Measurements from ENCODE around the gene ARHGEF4.

Gene ARHGEF4

DNA sequence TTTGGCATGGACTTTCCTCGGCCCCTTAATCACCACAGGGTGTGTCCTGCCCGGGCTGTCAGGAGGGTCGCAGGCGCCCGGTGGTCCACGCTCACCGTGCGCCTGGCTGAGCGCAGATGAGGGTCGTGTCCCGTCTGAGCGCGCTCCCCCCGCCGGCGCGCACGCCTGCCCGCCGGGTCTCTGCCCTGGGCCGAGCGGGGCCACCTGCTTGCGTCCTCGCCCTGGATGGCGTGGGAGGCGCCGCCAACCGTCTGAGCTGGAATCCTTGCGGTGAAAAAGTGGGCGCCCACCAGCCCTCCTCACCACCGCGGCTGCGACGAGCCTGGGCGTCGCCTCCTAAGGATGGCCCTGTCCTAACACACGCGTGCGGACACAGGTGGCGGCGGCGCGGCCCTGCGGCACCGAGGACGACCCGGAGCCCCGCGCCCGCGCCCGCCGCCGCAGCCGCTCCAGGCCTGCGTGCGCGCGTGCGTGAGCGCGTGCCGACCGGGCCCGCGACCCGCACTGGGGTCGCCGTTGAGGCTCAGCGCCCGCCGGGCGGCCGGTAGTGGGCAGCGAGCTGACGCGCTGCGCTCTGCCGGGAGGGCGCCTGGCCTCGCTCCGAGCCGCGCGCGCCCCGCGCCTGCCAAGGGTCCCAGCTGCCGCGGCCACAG lies 126.6 kb downstream of the ARHGEF4 start:
- in situ Hi-C loops (cut with MboI; ENCODE audit: low pct_unique_long_range_greater_than_20kb, low sequenced_read_pairs, unreplicated experiment): no loop called here
- no peak for DNase-seq (ENCODE audit: low spot score)
- TF ChIP-seq, protein P1, sequence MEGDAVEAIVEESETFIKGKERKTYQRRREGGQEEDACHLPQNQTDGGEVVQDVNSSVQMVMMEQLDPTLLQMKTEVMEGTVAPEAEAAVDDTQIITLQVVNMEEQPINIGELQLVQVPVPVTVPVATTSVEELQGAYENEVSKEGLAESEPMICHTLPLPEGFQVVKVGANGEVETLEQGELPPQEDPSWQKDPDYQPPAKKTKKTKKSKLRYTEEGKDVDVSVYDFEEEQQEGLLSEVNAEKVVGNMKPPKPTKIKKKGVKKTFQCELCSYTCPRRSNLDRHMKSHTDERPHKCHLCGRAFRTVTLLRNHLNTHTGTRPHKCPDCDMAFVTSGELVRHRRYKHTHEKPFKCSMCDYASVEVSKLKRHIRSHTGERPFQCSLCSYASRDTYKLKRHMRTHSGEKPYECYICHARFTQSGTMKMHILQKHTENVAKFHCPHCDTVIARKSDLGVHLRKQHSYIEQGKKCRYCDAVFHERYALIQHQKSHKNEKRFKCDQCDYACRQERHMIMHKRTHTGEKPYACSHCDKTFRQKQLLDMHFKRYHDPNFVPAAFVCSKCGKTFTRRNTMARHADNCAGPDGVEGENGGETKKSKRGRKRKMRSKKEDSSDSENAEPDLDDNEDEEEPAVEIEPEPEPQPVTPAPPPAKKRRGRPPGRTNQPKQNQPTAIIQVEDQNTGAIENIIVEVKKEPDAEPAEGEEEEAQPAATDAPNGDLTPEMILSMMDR (IDR thresholded peaks at IDR 0.05; ENCODE audit: extremely low read depth, insufficient read depth, missing control alignments): no peak

DNA sequence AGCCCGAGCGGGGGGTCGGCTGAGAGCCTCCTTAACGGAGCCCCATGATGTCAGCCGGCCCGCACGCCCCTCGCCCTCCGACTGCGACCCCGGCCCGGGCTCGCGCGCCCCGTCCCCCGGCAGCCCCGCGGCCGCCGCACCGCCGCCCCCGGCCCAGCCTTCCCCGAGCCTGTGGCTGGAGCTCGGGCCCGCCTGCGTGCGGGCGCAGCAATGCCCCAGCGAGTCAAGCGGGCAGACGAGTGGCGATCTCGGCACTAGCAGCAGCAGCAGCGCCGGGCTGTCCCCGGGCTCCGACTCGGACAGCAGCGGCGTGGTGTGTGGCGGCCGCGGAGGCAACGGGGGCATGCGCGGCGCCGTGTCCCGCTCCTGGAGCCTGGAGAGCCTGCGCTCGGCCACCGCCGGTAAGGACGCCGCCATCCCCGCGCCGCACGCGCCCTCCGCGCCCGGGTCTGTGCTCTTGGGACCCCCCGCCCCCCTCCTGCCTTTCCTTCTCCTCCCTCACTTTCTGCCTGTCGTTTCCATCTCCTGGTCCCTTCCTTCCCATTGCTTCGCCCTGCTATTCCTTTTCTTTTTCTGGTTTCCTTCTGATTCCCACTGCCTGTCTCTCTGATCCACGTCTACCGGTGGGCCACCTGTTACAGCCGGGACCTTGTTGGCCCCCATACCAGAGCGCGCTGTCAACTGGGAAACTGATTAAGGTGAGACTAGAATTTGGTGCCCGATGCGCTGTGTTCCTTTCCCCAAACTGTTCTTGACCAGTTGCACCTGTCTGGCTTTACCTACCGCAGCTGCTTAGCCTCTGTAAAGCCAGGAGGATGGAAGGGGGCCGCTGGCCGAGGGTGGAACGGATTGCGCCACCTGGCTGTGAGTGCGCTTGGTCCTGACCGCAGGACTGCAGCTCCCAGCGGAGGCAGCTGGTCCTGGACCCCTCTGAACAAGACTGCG lies 127.4 kb downstream of the ARHGEF4 start:
- DNase-seq (ENCODE audit: low spot score): peak; percentile 64
- in situ Hi-C loops (cut with MboI; ENCODE audit: low pct_unique_long_range_greater_than_20kb, low sequenced_read_pairs, unreplicated experiment): no loop called here
- TF ChIP-seq, protein P1 (IDR thresholded peaks at IDR 0.05; ENCODE audit: extremely low read depth, insufficient read depth, missing control alignments): peak; percentile 30

DNA sequence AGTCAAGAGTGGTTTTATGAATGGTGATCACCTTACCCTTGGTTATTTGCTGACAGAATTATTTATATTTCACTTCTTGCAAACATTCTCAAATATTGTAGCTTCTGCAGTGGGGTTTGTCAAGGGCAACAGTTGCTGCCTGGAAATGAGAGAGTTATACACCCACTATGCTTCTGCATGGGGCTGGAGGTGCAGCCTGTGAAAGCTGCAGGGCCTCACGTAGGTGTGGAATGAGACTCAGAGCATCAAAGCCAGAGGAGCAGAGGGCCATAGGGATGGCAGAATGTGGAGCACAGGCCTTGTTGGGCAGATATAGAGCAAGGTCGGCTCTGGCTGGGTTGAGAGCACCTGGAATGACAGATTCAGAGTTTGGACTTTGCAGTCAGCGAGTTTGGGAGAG lies 128.2 kb downstream of the ARHGEF4 start:
- TF ChIP-seq, protein P1 (IDR thresholded peaks at IDR 0.05; ENCODE audit: extremely low read depth, insufficient read depth, missing control alignments): no peak
- in situ Hi-C loops (cut with MboI; ENCODE audit: low pct_unique_long_range_greater_than_20kb, low sequenced_read_pairs, unreplicated experiment): no loop called here
- DNase-seq (ENCODE audit: low spot score): no peak

DNA sequence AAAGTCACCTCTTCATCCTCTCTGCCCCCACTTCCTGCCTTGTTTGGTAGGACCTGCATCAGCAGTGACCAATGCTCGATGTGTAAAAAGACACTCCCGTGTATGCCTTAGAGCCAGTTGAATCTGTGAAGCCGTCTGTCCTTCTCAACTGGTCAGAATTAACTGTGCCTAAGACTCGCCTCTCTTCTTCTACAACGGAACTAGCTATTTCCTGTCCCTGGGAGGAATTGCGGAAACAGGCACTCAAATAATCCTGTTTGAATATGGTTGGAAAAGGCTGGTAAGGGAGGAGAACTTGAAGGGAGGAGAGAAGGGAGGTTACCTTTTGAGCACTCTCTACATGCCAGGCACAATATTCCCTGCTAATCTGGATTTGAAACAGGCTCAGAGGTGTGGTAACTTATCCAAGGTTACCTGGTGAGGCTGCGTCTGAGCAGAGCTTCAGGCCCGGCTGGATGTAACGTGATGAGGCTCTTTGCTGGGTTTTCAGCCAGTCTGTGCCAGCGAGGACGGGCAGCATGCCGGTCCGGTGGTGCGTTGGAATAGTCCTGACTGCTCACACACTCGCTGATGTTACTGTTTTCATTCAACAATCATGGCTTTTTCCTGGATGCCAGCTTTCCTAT lies 129.5 kb downstream of the ARHGEF4 start:
- TF ChIP-seq, protein P1 (IDR thresholded peaks at IDR 0.05; ENCODE audit: extremely low read depth, insufficient read depth, missing control alignments): no peak
- DNase-seq (ENCODE audit: low spot score): no peak
- in situ Hi-C loops (cut with MboI; ENCODE audit: low pct_unique_long_range_greater_than_20kb, low sequenced_read_pairs, unreplicated experiment): no loop called here

DNA sequence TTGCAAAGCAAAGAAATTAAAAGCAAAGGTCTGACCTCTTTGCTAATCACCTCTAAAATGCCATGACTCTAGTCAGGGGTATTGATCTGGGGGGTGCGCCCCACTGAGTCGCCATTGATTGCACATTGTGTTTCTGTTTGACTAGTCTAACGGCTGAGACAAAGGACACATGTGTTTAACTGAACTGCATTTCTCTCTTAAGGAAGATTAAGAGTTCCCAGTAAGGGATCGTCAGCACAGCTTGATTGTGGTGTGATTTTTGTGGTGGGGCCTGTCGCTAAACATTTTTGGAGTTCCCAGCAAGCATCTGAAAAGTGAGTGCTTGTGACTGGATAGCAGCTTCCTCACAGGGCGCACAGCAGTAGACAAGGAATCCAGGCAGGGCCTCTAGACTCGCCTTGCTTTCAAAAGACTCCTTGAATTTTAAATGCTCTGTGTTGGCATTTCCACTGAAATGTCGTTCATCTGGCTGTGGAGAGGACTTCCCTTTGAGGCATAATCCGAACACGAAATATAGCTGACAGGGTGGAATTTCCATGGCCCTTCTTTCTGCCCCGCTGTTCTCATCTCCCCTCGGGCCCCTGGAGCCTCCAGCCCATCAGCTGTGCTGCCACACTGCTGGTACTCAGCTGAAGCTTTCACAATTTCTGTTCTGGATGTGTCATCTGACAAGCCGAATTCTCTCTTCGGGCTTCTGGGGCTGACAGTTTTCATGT lies 130.2 kb downstream of the ARHGEF4 start:
- no peak for DNase-seq (ENCODE audit: low spot score)
- TF ChIP-seq, protein P1 (IDR thresholded peaks at IDR 0.05; ENCODE audit: extremely low read depth, insufficient read depth, missing control alignments): no peak
- in situ Hi-C loops (cut with MboI; ENCODE audit: low pct_unique_long_range_greater_than_20kb, low sequenced_read_pairs, unreplicated experiment): no loop called here

DNA sequence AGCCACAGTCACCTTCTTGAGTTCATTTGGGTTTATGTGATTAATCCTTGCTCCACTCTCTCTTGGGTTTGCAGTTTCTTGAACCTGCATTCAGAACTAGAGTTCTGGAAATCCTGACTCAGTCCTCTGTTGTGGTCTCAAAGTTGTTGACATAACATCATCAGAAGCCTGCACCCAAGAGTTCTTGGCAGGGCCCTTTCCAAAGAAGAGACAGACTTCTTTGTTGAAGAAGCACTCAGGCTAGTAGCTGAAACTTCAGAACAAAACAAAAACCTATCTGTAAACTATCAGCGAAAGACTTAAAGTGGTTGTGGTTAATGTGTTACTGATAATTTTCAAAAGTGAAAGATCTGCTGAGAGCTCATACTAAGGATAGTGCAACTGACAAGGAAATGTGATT lies 135.7 kb downstream of the ARHGEF4 start:
- DNase-seq (ENCODE audit: low spot score): no peak
- in situ Hi-C loops (cut with MboI; ENCODE audit: low pct_unique_long_range_greater_than_20kb, low sequenced_read_pairs, unreplicated experiment): no loop called here
- TF ChIP-seq, protein P1 (IDR thresholded peaks at IDR 0.05; ENCODE audit: extremely low read depth, insufficient read depth, missing control alignments): no peak
